Activated CD4-positive, alpha-beta T cell treated with anti-CD3 and anti-CD28 coated beads, Interleukin-2, amount 50 U/mL, for 1 hour (primary cell): ENCODE measurements around the gene TBCD.
A peak's percentile ranks its signal among the peaks of the same experiment; 100 is the strongest.
"Not testable (repeated sequence)": the region's sequence is repeated elsewhere in the genome, so short reads cannot be mapped to it uniquely, and the experiment has no call there.

Experiments used
- DNase-seq: peaks from one replicate; pipeline ENCODE4 v3.0.0-alpha.2; 2020

TBCD gene

GRCh38 chr17:82729479-82730260 is 22.2 kb upstream of the TBCD start:
- DNase-seq, result no peak

GRCh38 chr17:82732118-82732743 is 19.6 kb upstream of the TBCD start:
- no peak for DNase-seq

GRCh38 chr17:82734987-82735866 is 16.6 kb upstream of the TBCD start, which contains the start of gene FN3K:
Gene FN3K (plus strand): TSS chr17:82735615. CDS start chr17:82735637, 22 bp downstream.
- DNase-seq, result peak; percentile 28

GRCh38 chr17:82736511-82737185 is 15.2 kb upstream of the TBCD start:
- DNase-seq, result no peak

- no peak for DNase-seq
These were observed 13.6 kb upstream of the TBCD start for GRCh38 chr17:82737967-82738877.

- DNase-seq, result no peak
These were observed 10.7 kb upstream of the TBCD start for GRCh38 chr17:82740906-82741759.

GRCh38 chr17:82743344-82744219 is 8.3 kb upstream of the TBCD start:
- DNase-seq, result no peak

- not testable (repeated sequence) for DNase-seq
These were observed 7.1 kb upstream of the TBCD start for GRCh38 chr17:82744736-82745135.

GRCh38 chr17:82745524-82745923 is 6.3 kb upstream of the TBCD start:
- DNase-seq, result no peak

GRCh38 chr17:82748756-82749155 is 3.1 kb upstream of the TBCD start:
- no peak for DNase-seq

- no peak for DNase-seq
These were observed 1.5 kb upstream of the TBCD start for GRCh38 chr17:82750241-82750908.

- peak; percentile 5 for DNase-seq
These were observed 694 bp upstream of the TBCD start for GRCh38 chr17:82751171-82751570.

GRCh38 chr17:82752371-82753200 is 721 bp downstream of the TBCD start:
- DNase-seq, result no peak

GRCh38 chr17:82753201-82753464 is 1.3 kb downstream of the TBCD start:
- no peak for DNase-seq

- no peak for DNase-seq
These were observed 2.7 kb downstream of the TBCD start for GRCh38 chr17:82754297-82755208.

- DNase-seq, result no peak
These were observed 4.3 kb downstream of the TBCD start for GRCh38 chr17:82756166-82756565.

GRCh38 chr17:82765371-82765770 is 13.5 kb downstream of the TBCD start:
- no peak for DNase-seq
